Natural killer cell (primary cell): Measurements from ENCODE around the gene NLK. TPM values are rescaled to one million over a fixed set of nuclear protein-coding genes. Genes with fewer than 3 reads are reported as not detected.

ENCODE experiments used
- ATAC-seq, 3 donors: fragments of 150-1000 bp in 2 of 3; fragments of 200-7000 bp in 1 of 3; cut with Tn5 transposase; 1 replicate in 1 of 3; 2 replicates in 2 of 3; pipeline ENCODE4 v1.10.0; 2021; ENCODE audit warnings: mild to moderate bottlenecking in 2 of 3, moderate library complexity in 2 of 3
- DNase-seq, 2 donors: peaks; one replicate each; pipeline versions ENCODE4 v3.0.0 to v3.0.0-alpha.2; 2013 to 2021; ENCODE audit warnings: mixed read lengths in 1 of 2
- H3K27ac ChIP-seq: one replicate; pipeline ENCODE4 v1.5.1; 2013; ENCODE audit warnings: mild to moderate bottlenecking, low read length
- H3K27me3 ChIP-seq: one replicate; pipeline ENCODE4 v1.6.1; 2013; ENCODE audit warnings: low read length; ENCODE audit not compliant: control insufficient read depth, insufficient read depth
- H3K36me3 ChIP-seq: one replicate; pipeline ENCODE4 v1.6.1; 2013; ENCODE audit warnings: low read length; ENCODE audit not compliant: control insufficient read depth, insufficient read depth
- H3K4me1 ChIP-seq: one replicate; pipeline ENCODE4 v1.6.1; 2013; ENCODE audit warnings: low read length; ENCODE audit not compliant: control insufficient read depth, insufficient read depth
- H3K4me3 ChIP-seq: one replicate; pipeline ENCODE4 v1.5.1; 2013; ENCODE audit warnings: low read length
- H3K9me3 ChIP-seq: one replicate; pipeline ENCODE4 v1.6.1; 2013; ENCODE audit warnings: low read length; ENCODE audit not compliant: control insufficient read depth, insufficient read depth
- H3K27ac Mint-ChIP-seq, 2 donors: one replicate each; pipeline ENCODE4 v1.8.0; 2022; ENCODE audit warnings: mild to moderate bottlenecking in 2 of 2, mixed read lengths in 2 of 2, moderate library complexity in 1 of 2
- H3K27me3 Mint-ChIP-seq, 2 donors: one replicate each; pipeline ENCODE4 v1.8.0; 2022; ENCODE audit warnings: low read depth in 2 of 2, mixed read lengths in 2 of 2
- H3K36me3 Mint-ChIP-seq: one replicate; pipeline ENCODE4 v1.8.0; 2022; ENCODE audit warnings: mixed read lengths
- H3K4me1 Mint-ChIP-seq, 2 donors: one replicate each; pipeline ENCODE4 v1.8.0; 2022; ENCODE audit warnings: mixed read lengths in 2 of 2
- H3K4me3 Mint-ChIP-seq: one replicate; pipeline ENCODE4 v1.8.0; 2022; ENCODE audit warnings: mild to moderate bottlenecking, moderate library complexity, mixed read lengths
- H3K9me3 Mint-ChIP-seq, 2 donors: one replicate each; pipeline ENCODE4 v1.8.0; 2022; ENCODE audit warnings: mixed read lengths in 2 of 2
- CTCF ChIP-seq: fragments of 200-600 bp; IDR thresholded peaks from one replicate; pipeline ENCODE4 v1.8.0; 2022; ENCODE audit warnings: antibody characterized with exemption
- WGBS: methylation state at CpG from one replicate; pipeline ENCODE4 v1.1.7; 2013; ENCODE audit warnings: missing lambda C conversion rate; ENCODE audit not compliant: insufficient coverage; 5-methylcytosine and 5-hydroxymethylcytosine counted together
- intact Hi-C: fragments of 100-400 bp; cut with micrococcal nuclease; formaldehyde crosslinking; loops from one replicate; pipeline ENCODE4 v1.14.2; 2022
- total RNA-seq, 4 donors: library from RNA; stranded (reverse); fragments of 120-200 nt in 1 of 4; gene quantifications; one replicate each; pipeline versions ENCODE4 v1.2.3 to v1.2.4, GENCODE V29; 2013 to 2022

The NLK gene
- total RNA-seq, 3 donors from 2014 or later (not counting 1 experiment from before 2014, with no cell fraction given), result 18.3 to 35.6 (median 20.8) TPM

GRCh38 chr17:28159004-28159403, 116.5 kb downstream of the NLK start:
- Mint-ChIP-seq H3K4me3 (no peak overlapping the region), H3K27me3 (no peaks in the 10 kb centered on the region), H3K27ac (no peak overlapping the region), H3K9me3 (no peaks in the 10 kb centered on the region), H3K4me1 (no peaks in the 10 kb centered on the region), H3K36me3 (no peaks in the 10 kb centered on the region)
- no peak for TF ChIP-seq CTCF
- Histone ChIP-seq H3K27ac (no peak overlapping the region), H3K27me3 (no peaks in the 10 kb centered on the region), H3K4me1 (no peaks in the 10 kb centered on the region), H3K4me3 (no peak overlapping the region), H3K36me3 (no peaks in the 10 kb centered on the region), H3K9me3 (no peaks in the 10 kb centered on the region)
- ATAC-seq (no peak), DNase-seq (no peak)
- intact Hi-C loops, result no loop called here
- 85% methylated on average over 1 of the region's 1 CpG for WGBS

DNA sequence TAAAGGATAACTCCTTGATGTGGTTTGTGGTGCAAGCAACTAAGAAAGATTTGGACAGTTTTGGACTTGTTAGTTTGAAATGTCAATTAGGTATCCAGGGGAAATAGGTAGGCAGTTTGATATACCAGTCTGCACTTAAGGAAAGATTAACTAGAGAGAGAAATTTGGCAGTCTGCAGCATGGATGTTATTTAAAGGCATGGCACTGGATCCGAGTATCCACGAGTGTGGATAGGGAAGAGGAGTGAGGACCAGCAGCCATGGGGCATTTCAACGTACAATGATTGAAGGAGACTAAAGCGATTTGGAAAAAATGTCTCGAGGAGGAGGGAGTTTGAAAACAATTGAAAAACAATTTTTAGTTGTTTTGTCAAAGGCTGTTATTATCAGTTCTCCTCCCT, 117.4 kb downstream of the NLK start:
- Mint-ChIP-seq H3K4me3 (no peak overlapping the region), H3K4me1 (no peaks in the 10 kb centered on the region), H3K27ac (no peak overlapping the region), H3K9me3 (no peaks in the 10 kb centered on the region), H3K36me3 (no peaks in the 10 kb centered on the region), H3K27me3 (no peaks in the 10 kb centered on the region)
- intact Hi-C loops, result no loop called here
- over 99% methylated on average over 5 of the region's 5 CpGs for WGBS
- no peak overlapping the region for H3K4me3 ChIP-seq
- H3K27me3 ChIP-seq, result no peaks in the 10 kb centered on the region
- H3K9me3 ChIP-seq, result no peaks in the 10 kb centered on the region
- DNase-seq (no peak), ATAC-seq (no peak)
- no peak overlapping the region for H3K27ac ChIP-seq
- no peak for TF ChIP-seq CTCF
- H3K36me3 ChIP-seq, result no peaks in the 10 kb centered on the region
- H3K4me1 ChIP-seq, result no peaks in the 10 kb centered on the region

- H3K27me3 ChIP-seq, result no peaks in the 10 kb centered on the region
- H3K27ac Mint-ChIP-seq, result no peak overlapping the region
- WGBS, result 91% methylated on average over 2 of the region's 2 CpGs
- no peak overlapping the region for H3K4me3 ChIP-seq
- H3K36me3 Mint-ChIP-seq, result no peaks in the 10 kb centered on the region
- H3K4me3 Mint-ChIP-seq, result no peak overlapping the region
- DNase-seq (no peak), ATAC-seq (no peak)
- intact Hi-C loops, result no loop called here
- H3K4me1 ChIP-seq, result no peaks in the 10 kb centered on the region
- no peak overlapping the region for H3K27ac ChIP-seq
- no peak for TF ChIP-seq CTCF
- no peaks in the 10 kb centered on the region for H3K9me3 ChIP-seq
- no peaks in the 10 kb centered on the region for H3K4me1 Mint-ChIP-seq
- no peaks in the 10 kb centered on the region for H3K27me3 Mint-ChIP-seq
- no peaks in the 10 kb centered on the region for H3K36me3 ChIP-seq
- no peaks in the 10 kb centered on the region for H3K9me3 Mint-ChIP-seq
Measured at GRCh38 chr17:28160610-28161009, 118.1 kb downstream of the NLK start.

- H3K4me1 ChIP-seq, result no peaks in the 10 kb centered on the region
- H3K9me3 Mint-ChIP-seq, result no peaks in the 10 kb centered on the region
- H3K4me3 Mint-ChIP-seq, result no peak overlapping the region
- no peaks in the 10 kb centered on the region for H3K27me3 ChIP-seq
- no peak overlapping the region for H3K4me3 ChIP-seq
- H3K27ac Mint-ChIP-seq, result no peak overlapping the region
- no peak for TF ChIP-seq CTCF
- ATAC-seq, result no peak
- H3K27ac ChIP-seq, result no peak overlapping the region
- H3K36me3 Mint-ChIP-seq, result no peaks in the 10 kb centered on the region
- no peaks in the 10 kb centered on the region for H3K4me1 Mint-ChIP-seq
- intact Hi-C loops, result no loop called here
- H3K9me3 ChIP-seq, result no peaks in the 10 kb centered on the region
- WGBS, result 87% methylated on average over 3 of the region's 4 CpGs
- H3K27me3 Mint-ChIP-seq, result no peaks in the 10 kb centered on the region
- DNase-seq, result no peak
- no peaks in the 10 kb centered on the region for H3K36me3 ChIP-seq
Measured at GRCh38 chr17:28161311-28161710, 118.8 kb downstream of the NLK start.
